HG02678 (cell line): ENCODE measurements around the gene HOXD1.

Experiments
- ATAC-seq: cut with Tn5 transposase; IDR thresholded peaks from one replicate; pipeline ENCODE4 v1.9.1; 2021; ENCODE audit warnings: mild to moderate bottlenecking, moderate library complexity; ENCODE audit not compliant: unreplicated experiment

The HOXD1 gene

DNA sequence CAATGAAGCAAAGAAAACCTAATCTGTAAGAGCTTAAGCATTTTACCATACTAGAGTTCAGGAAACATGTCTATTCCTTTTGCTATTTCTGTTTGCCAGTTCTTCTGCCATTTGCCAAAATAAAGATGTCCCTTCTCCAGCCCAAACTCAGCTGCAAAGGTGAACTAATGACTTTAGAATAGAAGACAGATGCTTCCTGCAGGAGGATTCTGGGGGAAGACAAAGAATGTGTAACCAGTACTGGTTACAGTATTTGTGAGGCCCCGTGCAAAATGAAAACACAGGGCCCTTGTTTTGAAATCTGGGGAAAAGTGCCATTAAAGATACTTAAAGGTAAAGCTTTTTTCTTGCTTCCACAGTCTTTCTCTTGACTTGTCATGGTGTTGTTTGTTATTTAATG, 46.5 kb downstream of the HOXD1 start:
- ATAC-seq: no peak

- no peak for ATAC-seq
These were observed 49.0 kb downstream of the HOXD1 start for GRCh38 chr2:176237456-176237855.

DNA sequence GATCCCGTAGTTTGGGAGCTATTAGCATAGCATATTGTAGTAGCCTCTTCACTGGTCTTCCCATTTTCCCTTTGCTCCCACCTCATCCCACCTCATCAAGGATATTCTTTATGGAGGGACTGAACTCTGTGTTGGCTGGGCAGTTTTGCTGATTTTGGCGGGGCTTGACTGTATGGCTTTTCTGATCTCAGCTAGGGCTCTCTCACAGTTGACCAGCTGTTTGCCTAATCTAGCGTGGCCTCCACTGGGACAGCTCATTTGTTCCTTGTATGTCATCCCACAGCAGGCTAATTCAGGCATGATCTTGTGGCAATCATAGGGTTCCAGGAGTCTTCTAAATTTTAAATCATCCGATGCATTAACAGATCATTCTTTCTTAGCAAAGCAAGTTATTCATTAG, 50.6 kb downstream of the HOXD1 start:
- no peak for ATAC-seq

- ATAC-seq: no peak
These were observed 51.8 kb downstream of the HOXD1 start for GRCh38 chr2:176240301-176240700.
